Endothelial cell (in vitro differentiated cells): ENCODE results near the gene LY86. TPM values are rescaled to one million over a fixed set of nuclear protein-coding genes. Genes with fewer than 3 reads are reported as not detected.

Experiments used
- DNase-seq: peaks from one replicate; pipeline ENCODE4 v3.0.0; 2021; ENCODE audit warnings: low spot score
- H3K27ac Mint-ChIP-seq: one replicate; pipeline ENCODE4 v1.8.0; 2021; ENCODE audit warnings: mixed read lengths, inconsistent platforms; ENCODE audit not compliant: unreplicated experiment
- H3K27me3 Mint-ChIP-seq: one replicate; pipeline ENCODE4 v1.8.0; 2021; ENCODE audit warnings: mild to moderate bottlenecking, moderate library complexity, mixed read lengths, inconsistent platforms; ENCODE audit not compliant: unreplicated experiment
- H3K36me3 Mint-ChIP-seq: one replicate; pipeline ENCODE4 v1.8.0; 2021; ENCODE audit warnings: mild to moderate bottlenecking, low read depth, mixed read lengths, inconsistent platforms; ENCODE audit not compliant: unreplicated experiment
- H3K4me1 Mint-ChIP-seq: one replicate; pipeline ENCODE4 v1.8.0; 2021; ENCODE audit warnings: mild to moderate bottlenecking, mixed read lengths, inconsistent platforms; ENCODE audit not compliant: unreplicated experiment
- H3K4me3 Mint-ChIP-seq: one replicate; pipeline ENCODE4 v1.8.0; 2021; ENCODE audit warnings: mild to moderate bottlenecking, mixed read lengths, inconsistent platforms; ENCODE audit not compliant: unreplicated experiment
- H3K9me3 Mint-ChIP-seq: one replicate; pipeline ENCODE4 v1.8.0; 2021; ENCODE audit warnings: mixed read lengths, inconsistent platforms; ENCODE audit not compliant: unreplicated experiment
- CTCF ChIP-seq: fragments of 200-600 bp; sonication (generic); IDR thresholded peaks from one replicate; pipeline ENCODE4 v1.5.0; 2021; ENCODE audit warnings: antibody characterized with exemption; ENCODE audit not compliant: unreplicated experiment
- total RNA-seq: library from RNA; stranded (reverse); fragmentation: NEBNext Ultra II Directional; extraction: Animal tissue kit (Norgen Biotek cat#: 25700); gene quantifications from one replicate; pipeline ENCODE4 v1.2.1, GENCODE V29; 2021; ENCODE audit not compliant: unreplicated experiment

The LY86 gene
- total RNA-seq, 1 donor from 2014 or later, result not detected

- Mint-ChIP-seq H3K27ac (no peak overlapping the region), H3K9me3 (no peaks in the 10 kb centered on the region), H3K36me3 (no peaks in the 10 kb centered on the region), H3K4me3 (no peak overlapping the region), H3K4me1 (no peaks in the 10 kb centered on the region), H3K27me3 (peaks cover 2% of the 10 kb centered on the region)
- no peak for DNase-seq
- no peak for TF ChIP-seq CTCF
These were observed 56.9 kb downstream of the LY86 start for GRCh38 chr6:6645261-6645917.

GRCh38 chr6:6646384-6646783, 57.9 kb downstream of the LY86 start:
- H3K4me3 Mint-ChIP-seq, result no peak overlapping the region
- H3K36me3 Mint-ChIP-seq, result no peaks in the 10 kb centered on the region
- H3K4me1 Mint-ChIP-seq, result no peaks in the 10 kb centered on the region
- peaks cover 2% of the 10 kb centered on the region for H3K27me3 Mint-ChIP-seq
- no peak overlapping the region for H3K27ac Mint-ChIP-seq
- no peak for TF ChIP-seq CTCF
- DNase-seq, result no peak
- H3K9me3 Mint-ChIP-seq, result no peaks in the 10 kb centered on the region

GRCh38 chr6:6646859-6647258, 58.3 kb downstream of the LY86 start:
- Mint-ChIP-seq H3K4me3 (no peak overlapping the region), H3K4me1 (no peaks in the 10 kb centered on the region), H3K27ac (no peak overlapping the region), H3K27me3 (peaks cover 2% of the 10 kb centered on the region), H3K36me3 (no peaks in the 10 kb centered on the region), H3K9me3 (no peaks in the 10 kb centered on the region)
- no peak for DNase-seq
- no peak for TF ChIP-seq CTCF

GRCh38 chr6:6648692-6649343, 60.3 kb downstream of the LY86 start:
- no peak overlapping the region for H3K27ac Mint-ChIP-seq
- TF ChIP-seq CTCF, result no peak
- no peak for DNase-seq
- peaks cover 6% of the 10 kb centered on the region for H3K4me1 Mint-ChIP-seq
- H3K27me3 Mint-ChIP-seq, result peaks cover 3% of the 10 kb centered on the region
- no peak overlapping the region for H3K4me3 Mint-ChIP-seq
- no peaks in the 10 kb centered on the region for H3K36me3 Mint-ChIP-seq
- H3K9me3 Mint-ChIP-seq, result no peaks in the 10 kb centered on the region

GRCh38 chr6:6649824-6650349, 61.4 kb downstream of the LY86 start:
- Mint-ChIP-seq H3K36me3 (no peaks in the 10 kb centered on the region), H3K4me1 (peaks cover 14% of the 10 kb centered on the region), H3K4me3 (no peak overlapping the region), H3K27ac (no peak overlapping the region), H3K9me3 (no peaks in the 10 kb centered on the region), H3K27me3 (peaks cover 3% of the 10 kb centered on the region)
- no peak for TF ChIP-seq CTCF
- DNase-seq, result no peak
